ENCODE data around the gene MACROH2A1.

MACROH2A1 gene

GRCh38 chr5:135373736-135374515 is 25.1 kb downstream of the MACROH2A1 start:
- H3K27ac ChIP-seq: peak overlapping the region; percentile 11; the same call in 1 of the 2 replicates
- no peak for TF ChIP-seq CTCF (conservative IDR thresholded peaks at IDR 0.05)

DNA sequence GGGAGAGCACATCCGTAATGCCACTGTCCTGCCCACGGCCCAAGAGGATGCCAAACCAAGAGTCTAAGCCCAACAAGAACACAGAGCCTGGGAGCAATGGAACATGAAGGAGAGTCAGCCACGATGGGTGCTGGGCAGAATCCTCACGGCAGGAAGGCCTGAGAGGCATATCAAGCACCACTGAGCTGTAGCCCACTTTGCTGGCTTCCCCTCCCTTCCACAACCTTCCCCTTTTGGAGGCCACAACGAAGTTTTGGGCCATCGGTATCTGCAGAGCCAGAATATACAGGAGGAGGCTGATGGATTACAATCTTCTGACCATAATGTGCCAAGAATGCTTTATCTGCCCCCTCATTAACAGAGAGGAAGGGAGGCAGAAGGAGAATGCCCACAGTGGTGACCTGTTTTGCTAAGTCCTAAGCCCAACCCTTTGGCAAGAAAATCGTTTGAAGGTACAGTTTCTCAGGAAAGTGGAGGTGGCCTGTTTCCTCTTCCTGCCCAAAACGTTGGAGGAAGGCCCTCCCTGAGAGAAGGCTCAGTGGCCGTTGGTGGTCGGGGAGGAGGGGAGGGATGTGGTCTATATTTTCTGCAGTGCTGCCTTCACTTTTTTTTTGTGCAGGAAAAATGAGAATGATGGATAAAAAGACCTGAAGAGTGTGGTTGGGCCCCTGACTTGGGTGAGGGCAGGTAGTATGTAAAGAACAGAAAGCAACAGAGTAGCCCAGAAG is 26.2 kb downstream of the MACROH2A1 start:
- peak overlapping the region; percentile 51 for H3K27ac ChIP-seq
- TF ChIP-seq CTCF (conservative IDR thresholded peaks at IDR 0.05): no peak

GRCh38 chr5:135371622-135372232 is 27.3 kb downstream of the MACROH2A1 start:
- H3K27ac ChIP-seq: peak overlapping the region; percentile 51
- TF ChIP-seq CTCF (conservative IDR thresholded peaks at IDR 0.05): no peak

DNA sequence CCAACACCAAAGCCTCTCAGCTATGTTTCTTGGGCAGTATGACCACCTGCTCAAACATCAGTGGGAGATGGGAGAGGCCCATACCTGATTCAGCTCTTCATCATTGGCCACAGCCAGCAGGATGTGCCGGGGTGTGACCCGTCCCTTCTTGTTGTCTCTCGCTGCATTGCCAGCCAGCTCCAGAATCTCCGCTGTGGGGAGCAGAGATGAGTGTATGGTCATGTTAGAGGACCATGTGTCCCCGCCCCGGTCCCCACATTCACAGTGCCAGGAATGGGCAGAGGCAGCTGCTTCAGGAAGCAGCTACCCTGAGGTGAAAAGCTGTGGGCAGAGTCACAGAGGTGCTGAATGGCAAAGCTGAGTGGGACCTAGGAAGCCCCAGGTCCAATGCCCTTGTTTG is 29.1 kb downstream of the MACROH2A1 start:
- no peak for TF ChIP-seq CTCF (conservative IDR thresholded peaks at IDR 0.05)
- no peak overlapping the region for H3K27ac ChIP-seq

DNA sequence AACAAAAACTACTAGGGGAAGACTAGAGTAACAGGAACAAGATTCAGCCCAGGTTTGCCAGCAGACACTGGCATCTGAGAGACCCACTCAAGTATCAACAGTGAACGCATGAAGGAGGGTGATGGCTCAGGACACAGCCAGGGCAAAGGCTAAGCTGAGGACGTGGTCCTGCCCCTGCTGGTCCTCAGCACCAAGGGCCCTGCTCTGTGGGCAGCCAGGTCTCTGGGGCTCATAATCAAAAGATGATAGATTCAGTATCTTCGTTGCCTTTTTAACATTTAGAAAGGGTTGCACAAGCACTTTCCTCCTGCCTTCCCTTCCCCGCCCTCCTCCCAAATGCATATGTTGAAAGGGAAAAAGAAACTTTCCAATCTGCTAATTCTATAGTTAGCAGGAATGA is 31.5 kb downstream of the MACROH2A1 start:
- no peak for TF ChIP-seq CTCF (conservative IDR thresholded peaks at IDR 0.05)
- peak overlapping the region; percentile 93 for H3K27ac ChIP-seq

- peak overlapping the region; percentile 93 for H3K27ac ChIP-seq
- no peak for TF ChIP-seq CTCF (conservative IDR thresholded peaks at IDR 0.05)
Observed at GRCh38 chr5:135367076-135367475, 32.0 kb downstream of the MACROH2A1 start.

DNA sequence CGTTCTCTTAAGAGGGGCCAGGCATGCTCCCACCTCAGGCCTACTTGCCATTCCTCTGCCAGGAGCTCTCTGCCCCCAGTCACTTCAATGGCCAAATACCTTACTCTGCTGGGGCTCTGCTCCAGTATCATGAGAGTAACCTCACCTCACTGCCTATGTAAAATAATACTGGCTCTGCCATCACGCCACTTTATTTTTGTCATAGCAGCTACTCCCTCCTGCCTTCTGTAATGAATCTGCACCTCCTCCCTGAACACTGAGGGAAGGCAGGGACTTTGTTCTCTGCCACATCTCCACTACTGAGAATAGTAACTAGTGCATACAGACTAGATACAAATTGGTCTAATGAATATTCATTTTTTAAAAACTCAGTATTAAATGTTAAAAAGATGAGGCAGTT is 33.8 kb downstream of the MACROH2A1 start:
- peak overlapping the region; percentile 93 for H3K27ac ChIP-seq
- no peak for TF ChIP-seq CTCF (conservative IDR thresholded peaks at IDR 0.05)
